HG03457 (cell line): ENCODE results near the gene SVOP.
"Not testable (repeated sequence)": the region's sequence is repeated elsewhere in the genome, so short reads cannot be mapped to it uniquely, and the experiment has no call there.

Experiments used
- ATAC-seq: cut with Tn5 transposase; IDR thresholded peaks from one replicate; pipeline ENCODE4 v1.9.1; 2021; ENCODE audit warnings: moderate number of reproducible peaks; ENCODE audit not compliant: unreplicated experiment

The SVOP gene

DNA sequence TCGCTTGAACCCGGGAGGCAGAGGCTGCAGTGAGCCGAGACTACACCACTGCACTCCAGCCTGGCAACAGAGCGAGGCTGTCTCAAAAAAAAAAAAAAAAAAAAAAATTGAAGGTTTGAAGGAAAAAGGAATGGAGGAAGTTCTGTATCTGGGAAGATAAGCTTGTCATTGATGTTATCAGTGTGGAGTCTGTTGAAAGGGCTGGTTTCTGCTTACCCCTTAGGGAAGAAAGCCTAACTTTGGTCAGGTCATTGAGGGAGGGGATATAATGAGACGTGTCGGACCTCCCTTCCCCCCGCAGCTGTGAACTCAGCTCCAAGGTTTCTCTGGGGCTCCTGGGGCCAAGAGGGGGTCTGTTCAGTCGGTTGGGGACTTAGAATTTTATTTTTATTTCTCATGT lies 124.5 kb downstream of the SVOP start:
- ATAC-seq = no peak

DNA sequence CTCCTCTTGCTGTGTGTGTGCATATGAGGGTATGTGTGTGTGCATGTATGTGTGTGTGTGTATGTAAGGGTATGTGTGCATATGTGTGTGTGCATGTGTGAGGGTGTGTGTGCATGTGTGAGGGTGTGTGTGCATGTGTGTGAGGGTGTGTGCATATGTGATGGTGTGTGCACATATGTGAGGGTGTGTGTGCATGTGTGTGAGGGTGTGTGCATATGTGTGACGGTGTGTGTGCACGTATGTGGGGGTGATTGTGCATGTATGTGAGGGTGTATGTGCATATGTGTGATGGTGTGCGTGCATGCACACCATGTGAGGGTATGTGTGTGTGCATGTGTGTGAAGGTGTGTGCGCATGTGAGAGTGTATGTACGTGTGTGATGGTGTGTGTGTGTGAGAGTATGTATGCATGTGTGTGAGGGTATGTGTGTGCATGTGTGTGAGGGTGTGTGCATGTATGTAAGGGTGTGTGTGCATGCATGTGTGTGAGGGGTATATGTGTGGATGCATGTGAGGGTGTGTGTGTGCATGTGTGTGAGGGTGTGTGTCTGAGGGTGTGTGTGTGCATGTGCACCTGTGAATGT lies 125.6 kb downstream of the SVOP start:
- no peak for ATAC-seq

DNA sequence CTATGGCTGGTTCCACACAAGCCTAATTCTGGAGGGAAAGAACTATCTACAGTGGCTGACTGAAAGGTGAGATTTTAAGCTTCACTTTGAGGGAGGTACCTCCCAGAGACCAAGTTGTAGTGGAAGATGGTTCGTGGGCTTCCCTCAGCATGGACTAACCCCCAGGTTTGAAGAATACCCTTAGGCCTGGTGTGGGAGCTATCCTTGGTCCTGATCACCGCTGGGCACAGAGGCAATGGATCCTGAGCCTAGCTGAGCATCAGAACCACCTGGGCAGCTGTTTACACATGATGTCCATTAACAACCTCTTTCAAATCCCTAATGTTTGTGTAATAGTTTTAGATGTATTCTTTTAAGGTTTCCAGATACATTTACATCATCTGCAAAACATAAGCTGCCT lies 130.7 kb downstream of the SVOP start:
- no peak for ATAC-seq

GRCh38 chr12:108888031-108888430 lies 132.8 kb downstream of the SVOP start:
- no peak for ATAC-seq

- ATAC-seq = no peak
These were observed 133.8 kb downstream of the SVOP start for GRCh38 chr12:108886873-108887629.

- no peak for ATAC-seq
These were observed 136.5 kb downstream of the SVOP start for GRCh38 chr12:108884116-108885012.

DNA sequence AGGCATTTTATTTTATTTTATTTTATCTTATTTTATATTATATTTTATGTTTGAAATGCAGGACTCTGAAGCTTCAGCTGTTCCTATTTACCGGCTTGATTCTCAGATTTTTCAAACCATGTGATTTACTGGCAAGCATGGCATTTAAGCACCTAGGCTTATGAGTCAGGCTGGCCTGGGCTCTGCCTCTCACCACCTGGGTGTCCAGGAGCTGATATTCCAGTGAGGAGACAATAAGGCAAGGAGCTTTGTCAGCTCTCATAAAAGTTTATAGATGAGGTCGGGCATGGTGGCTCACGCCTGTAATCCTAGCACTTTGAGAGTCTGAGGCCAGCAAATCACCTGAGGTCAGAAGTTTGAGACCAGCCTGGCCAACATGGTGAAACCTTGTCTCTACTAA lies 138.9 kb downstream of the SVOP start:
- no peak for ATAC-seq

- ATAC-seq = no peak
These were observed 141.1 kb downstream of the SVOP start, which contains the start of gene DAO for GRCh38 chr12:108879615-108880254. TSS of gene DAO (plus strand) at chr12:108880092. CDS start at chr12:108885007, 4,915 bp downstream.

DNA sequence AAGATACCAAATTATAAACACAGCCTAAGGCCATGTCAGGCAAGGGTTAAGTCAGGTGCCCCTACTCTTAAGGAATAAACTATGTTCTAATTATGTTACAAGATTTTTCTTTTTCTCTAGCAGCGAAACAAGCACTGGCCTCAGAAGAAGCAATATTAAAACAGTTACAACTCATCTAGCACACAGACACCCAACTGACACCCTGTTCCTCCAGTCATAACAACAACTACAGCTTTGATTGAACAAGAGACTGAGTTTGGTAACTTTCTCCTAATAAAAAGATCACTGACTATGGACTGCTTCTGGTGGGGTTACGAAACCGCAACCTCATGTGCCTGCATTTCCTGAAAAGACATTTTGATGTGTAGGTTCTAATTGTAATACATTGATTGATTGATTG lies 144.3 kb downstream of the SVOP start:
- ATAC-seq = no peak

DNA sequence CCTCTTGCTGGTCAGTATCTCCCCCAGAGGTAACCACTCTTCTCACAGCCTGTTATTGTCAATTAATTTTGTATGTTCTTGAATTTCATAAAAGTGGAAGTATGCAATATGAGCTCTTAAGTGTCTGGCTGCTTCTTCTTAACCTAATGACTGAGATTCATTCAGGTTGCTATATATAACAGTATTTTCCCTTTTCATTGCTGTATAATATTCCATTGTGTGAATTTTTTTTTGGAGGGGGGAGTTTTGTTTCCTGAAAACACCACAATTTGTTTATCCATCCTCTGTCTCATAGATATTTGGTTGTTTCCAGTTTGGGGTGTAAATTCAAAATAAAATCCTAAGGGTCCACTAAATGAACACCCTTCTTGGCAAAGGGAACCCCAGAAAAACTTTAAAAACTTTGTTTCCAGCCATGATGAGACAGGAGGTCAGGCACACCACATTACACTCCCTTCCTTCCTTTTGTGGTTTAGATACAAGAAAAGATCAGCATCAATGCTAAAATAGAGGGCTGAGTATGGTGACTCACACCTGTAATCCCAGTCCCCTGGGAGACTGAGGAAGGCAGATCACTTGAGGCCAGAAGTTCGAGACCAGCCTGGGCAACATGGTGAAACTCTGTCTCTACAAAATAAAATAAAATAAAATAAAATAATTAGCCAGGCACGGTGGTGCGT lies 145.0 kb downstream of the SVOP start:
- no peak for ATAC-seq

GRCh38 chr12:108875280-108875679 lies 145.6 kb downstream of the SVOP start:
- no peak for ATAC-seq

GRCh38 chr12:108868781-108869180 lies 152.1 kb downstream of the SVOP start:
- no peak for ATAC-seq

DNA sequence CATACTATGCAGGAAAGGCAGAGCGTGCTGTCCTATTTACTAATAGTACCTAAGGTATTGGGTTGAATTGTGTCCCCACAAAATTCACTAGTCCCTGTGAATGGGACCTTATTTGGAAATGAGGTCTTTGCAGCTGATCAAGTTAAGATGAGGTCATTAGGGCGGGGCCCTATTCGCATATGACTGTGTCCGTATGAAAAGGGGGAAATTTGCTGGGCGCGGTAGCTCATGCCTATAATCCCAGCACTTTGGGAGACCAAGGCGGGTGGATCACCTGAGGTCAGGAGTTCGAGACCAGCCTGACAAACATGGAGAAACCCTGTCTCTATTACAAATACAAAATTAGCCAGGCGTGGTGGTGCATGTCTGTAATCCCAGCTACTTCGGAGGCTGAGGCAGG lies 154.8 kb downstream of the SVOP start:
- not testable (repeated sequence) for ATAC-seq

DNA sequence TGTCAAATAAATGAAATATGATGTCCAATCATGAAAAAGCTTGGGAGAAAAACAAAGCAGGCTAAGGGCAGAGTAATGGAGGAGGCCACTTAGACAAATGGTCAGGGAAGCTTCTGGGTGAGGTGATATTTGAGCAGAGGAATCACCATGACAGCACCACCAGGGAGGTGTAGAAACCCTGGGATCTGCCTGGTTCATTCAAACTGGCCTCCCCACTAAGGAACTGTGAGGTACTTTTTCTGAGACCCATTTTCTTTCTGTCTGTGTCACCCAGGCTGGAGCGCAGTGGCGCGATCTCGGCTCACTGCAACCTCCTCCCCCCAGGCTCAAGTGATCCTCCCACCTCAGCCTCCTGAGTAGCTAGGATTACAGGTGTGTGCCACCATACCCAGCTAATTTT lies 155.7 kb downstream of the SVOP start:
- no peak for ATAC-seq

- no peak for ATAC-seq
These were observed 158.3 kb downstream of the SVOP start for GRCh38 chr12:108862588-108862959.

GRCh38 chr12:108861878-108862587 lies 158.8 kb downstream of the SVOP start:
- ATAC-seq = no peak

DNA sequence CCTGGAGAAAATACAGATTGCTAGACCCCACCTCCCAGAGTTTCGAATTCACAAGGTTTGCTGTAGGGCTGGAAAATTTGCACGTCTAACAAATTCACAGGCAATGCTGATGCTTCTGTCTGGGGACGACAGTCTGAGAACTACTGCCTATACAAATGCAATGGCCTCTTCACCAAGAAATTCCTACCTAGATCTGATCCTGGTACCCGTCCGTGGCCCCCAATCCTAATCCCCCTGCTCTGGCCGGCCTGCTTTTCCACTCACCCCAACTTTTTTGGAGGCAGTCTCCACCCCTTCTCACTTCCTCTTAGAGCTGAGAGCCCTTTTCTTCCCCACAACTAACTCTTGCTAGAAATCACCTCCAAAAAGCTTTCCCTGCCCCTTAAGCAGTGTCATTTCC lies 160.4 kb downstream of the SVOP start:
- no peak for ATAC-seq

DNA sequence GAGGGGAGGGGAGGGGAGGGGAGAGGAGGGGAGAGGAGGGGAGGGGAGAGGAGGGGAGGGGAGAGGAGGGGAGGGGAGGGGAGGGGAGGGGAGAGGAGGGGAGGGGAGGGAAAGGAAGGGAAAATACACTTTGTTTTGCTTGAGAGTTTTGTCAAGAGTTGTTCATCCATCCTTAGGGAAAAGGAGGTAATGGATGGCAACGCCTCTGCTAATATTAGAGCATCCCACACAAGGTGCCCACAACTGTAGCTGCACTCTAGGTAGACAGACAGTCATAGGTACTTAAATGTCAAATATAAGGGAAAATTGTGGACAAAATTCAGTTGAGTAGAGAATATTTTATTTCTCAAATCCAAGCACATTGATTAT lies 161.0 kb downstream of the SVOP start:
- no peak for ATAC-seq

DNA sequence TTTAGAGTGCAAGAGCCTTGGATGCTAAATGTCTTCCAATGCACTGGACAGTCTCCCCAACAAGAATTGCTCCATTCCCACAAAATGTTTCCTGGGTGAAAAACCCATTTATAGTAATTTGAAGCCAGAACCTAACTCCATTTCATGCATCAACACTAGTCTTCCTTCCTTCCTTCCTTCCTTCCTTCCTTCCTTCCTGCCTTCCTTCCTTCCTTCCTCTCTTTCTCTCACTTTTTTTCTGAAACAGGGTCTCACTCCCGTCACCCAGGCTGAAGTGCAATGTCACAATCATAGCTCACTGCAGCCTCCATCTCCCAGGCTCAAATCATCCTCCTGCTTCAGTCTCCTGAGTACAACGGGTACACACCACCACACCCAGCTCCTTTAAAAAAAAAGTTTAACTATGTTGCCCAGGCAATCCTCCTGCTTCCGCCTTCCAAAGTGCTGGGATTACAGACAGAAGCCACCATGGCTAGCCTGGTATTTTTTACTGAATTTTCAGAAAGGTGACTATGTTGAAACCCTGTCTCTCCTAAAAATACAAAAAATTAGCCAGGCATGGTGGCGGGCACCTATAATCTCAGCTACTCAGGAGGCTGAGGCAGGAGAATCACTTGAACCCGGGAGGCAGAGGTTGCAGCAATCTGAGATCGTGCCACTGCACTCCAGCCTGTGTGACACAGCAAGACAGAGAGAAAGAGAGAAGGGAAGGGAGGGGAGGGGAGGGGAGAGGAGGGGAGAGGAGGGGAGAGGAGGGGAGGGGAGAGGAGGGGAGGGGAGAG lies 161.5 kb downstream of the SVOP start:
- not testable (repeated sequence) for ATAC-seq
